Fibroblast of pulmonary artery (primary cell): ENCODE measurements around the gene CLEC9A.

Experiments used
- DNase-seq: peaks from one replicate; pipeline ENCODE4 v3.0.0-alpha.2; 2010; ENCODE audit warnings: low read depth
- H3K4me3 ChIP-seq: replicated peaks from 2 replicates; pipeline ENCODE4 v1.5.1; 2011; ENCODE audit warnings: low read depth, mild to moderate bottlenecking, control low read depth, low read length, moderate library complexity
- CTCF ChIP-seq: IDR thresholded peaks from 2 replicates; pipeline ENCODE4 v1.5.1; 2011; ENCODE audit warnings: mild to moderate bottlenecking, control low read depth, low read length, inconsistent platforms; ENCODE audit errors: missing control alignments

The CLEC9A gene

DNA sequence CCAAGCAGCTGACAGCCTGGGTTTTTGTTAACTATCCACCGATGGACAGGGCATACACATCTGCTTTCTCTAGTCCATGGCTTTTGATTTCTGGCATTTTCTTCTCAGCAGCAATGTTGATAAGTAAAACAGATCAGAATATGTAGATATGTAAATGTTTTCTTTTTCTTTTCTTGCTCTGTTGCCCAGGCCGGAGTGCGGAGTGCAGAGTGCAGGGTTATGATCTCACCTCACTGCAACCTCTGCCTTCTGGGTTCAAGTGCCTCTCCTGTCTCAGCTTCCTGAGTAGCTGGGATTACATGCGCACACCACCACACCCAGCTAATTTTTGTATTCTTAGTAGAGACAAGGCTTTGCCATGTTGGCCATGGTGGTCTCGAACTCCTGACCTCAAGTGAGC, 27.9 kb downstream of the CLEC9A start:
- no peak for DNase-seq
- TF ChIP-seq CTCF, result no peak
- H3K4me3 ChIP-seq, result no peak overlapping the region

GRCh38 chr12:10065241-10065640, 34.8 kb downstream of the CLEC9A start:
- no peak for TF ChIP-seq CTCF
- no peak overlapping the region for H3K4me3 ChIP-seq
- no peak for DNase-seq

- H3K4me3 ChIP-seq, result no peak overlapping the region
- TF ChIP-seq CTCF, result no peak
- DNase-seq, result no peak
Measured at GRCh38 chr12:10067264-10067663, 36.8 kb downstream of the CLEC9A start.

GRCh38 chr12:10067942-10068341, 37.5 kb downstream of the CLEC9A start:
- TF ChIP-seq CTCF, result no peak
- no peak overlapping the region for H3K4me3 ChIP-seq
- DNase-seq, result peak; percentile 10

GRCh38 chr12:10068644-10069043, 38.2 kb downstream of the CLEC9A start:
- no peak for TF ChIP-seq CTCF
- H3K4me3 ChIP-seq, result no peak overlapping the region
- DNase-seq, result no peak

GRCh38 chr12:10069099-10069498, 38.6 kb downstream of the CLEC9A start:
- TF ChIP-seq CTCF, result no peak
- no peak overlapping the region for H3K4me3 ChIP-seq
- peak; percentile 3 for DNase-seq

GRCh38 chr12:10069976-10070375, 39.5 kb downstream of the CLEC9A start:
- TF ChIP-seq CTCF, result no peak
- no peak for DNase-seq
- no peak overlapping the region for H3K4me3 ChIP-seq
